Caco-2 (cell line): ENCODE data around the gene C1QTNF7. TPM values are rescaled to one million over a fixed set of nuclear protein-coding genes. Genes with fewer than 3 reads are reported as not detected.
A peak's percentile ranks its signal among the peaks of the same experiment; 100 is the strongest.

Experiments
- BruUV-seq: library from RNA; stranded (reverse); fragments of 400-500 nt; replicated peaks from 2 replicates; lab custom pipeline; 2021; lab: Mats Ljungman, UMichigan
- CTCF ChIA-PET: fragments of 300-600 bp; sonication (Branson Sonifier 250); formaldehyde crosslinking; loops from one replicate; lab custom pipeline; 2022; ENCODE audit warnings: antibody characterized with exemption; lab: Charles Lee
- POLR2A ChIA-PET: fragments of 300-600 bp; sonication (Branson Sonifier 250); formaldehyde crosslinking; loops from one replicate; lab custom pipeline; 2022; ENCODE audit warnings: antibody characterized with exemption; lab: Charles Lee
- DNase-seq, 2 experiments: peaks; one replicate each; pipeline versions ENCODE4 v3.0.0 to v3.0.0-alpha.2; 2020 to 2022
- H3K27me3 ChIP-seq: replicated peaks from 2 replicates; pipeline ENCODE4 v1.6.0; 2011; ENCODE audit warnings: low read length; ENCODE audit not compliant: control insufficient read depth, insufficient read depth
- H3K36me3 ChIP-seq: 2 replicates; pipeline ENCODE4 v1.5.1; 2011; ENCODE audit warnings: low read length; ENCODE audit not compliant: control insufficient read depth, insufficient read depth
- H3K4me1 ChIP-seq: fragments of 250-450 bp; sonication (Bioruptor Pico); 2 replicates; pipeline ENCODE4 v1.5.1; 2020; ENCODE audit warnings: mild to moderate bottlenecking
- H3K4me3 ChIP-seq: 2 replicates; pipeline ENCODE4 v1.5.1; 2011; ENCODE audit warnings: low read depth, mild to moderate bottlenecking, control low read depth, low read length
- H3K9me3 ChIP-seq: fragments of 250-450 bp; sonication (Bioruptor Pico); 2 replicates; pipeline ENCODE4 v1.5.1; 2020; ENCODE audit warnings: mild to moderate bottlenecking, moderate library complexity
- H3K27ac Mint-ChIP-seq: one replicate; pipeline ENCODE4 v1.8.0; 2022; ENCODE audit warnings: mixed read lengths; ENCODE audit not compliant: unreplicated experiment
- H3K27me3 Mint-ChIP-seq: one replicate; pipeline ENCODE4 v1.8.0; 2022; ENCODE audit warnings: mixed read lengths; ENCODE audit not compliant: insufficient read depth, unreplicated experiment
- H3K36me3 Mint-ChIP-seq: one replicate; pipeline ENCODE4 v1.8.0; 2022; ENCODE audit warnings: mild to moderate bottlenecking, mixed read lengths; ENCODE audit not compliant: insufficient read depth, unreplicated experiment
- H3K4me1 Mint-ChIP-seq: one replicate; pipeline ENCODE4 v1.8.0; 2022; ENCODE audit warnings: low read depth, mixed read lengths; ENCODE audit not compliant: unreplicated experiment
- H3K4me3 Mint-ChIP-seq: one replicate; pipeline ENCODE4 v1.8.0; 2022; ENCODE audit warnings: mild to moderate bottlenecking, moderate library complexity, mixed read lengths; ENCODE audit not compliant: unreplicated experiment
- H3K9me3 Mint-ChIP-seq: one replicate; pipeline ENCODE4 v1.8.0; 2022; ENCODE audit warnings: mixed read lengths; ENCODE audit not compliant: unreplicated experiment
- intact Hi-C: fragments of 100-400 bp; cut with micrococcal nuclease; formaldehyde crosslinking; loops from one replicate; pipeline ENCODE4 v1.10.0; 2022; ENCODE audit not compliant: unreplicated experiment
- total RNA-seq: library from RNA; stranded (reverse); gene quantifications from 2 replicates; pipeline ENCODE4 v1.2.3, GENCODE V29; 2022
- TF ChIP-seq, protein P1 (sequence below), 2 experiments: fragments of 200-600 bp in 1 of 2; IDR thresholded peaks; 1 replicate in 1 of 2; 2 replicates in 1 of 2; pipeline versions ENCODE4 v1.5.1 to v1.8.0; 2011 to 2022; ENCODE audit warnings: antibody characterized with exemption in 1 of 2, control low read depth in 1 of 2, inconsistent platforms in 1 of 2, low read depth in 1 of 2, low read length in 1 of 2, mild to moderate bottlenecking in 1 of 2, moderate library complexity in 1 of 2; ENCODE audit not compliant: insufficient read depth in 1 of 2, severe bottlenecking in 1 of 2, unreplicated experiment in 1 of 2

Gene C1QTNF7
- total RNA-seq, 1 experiment from 2014 or later, result not detected

DNA sequence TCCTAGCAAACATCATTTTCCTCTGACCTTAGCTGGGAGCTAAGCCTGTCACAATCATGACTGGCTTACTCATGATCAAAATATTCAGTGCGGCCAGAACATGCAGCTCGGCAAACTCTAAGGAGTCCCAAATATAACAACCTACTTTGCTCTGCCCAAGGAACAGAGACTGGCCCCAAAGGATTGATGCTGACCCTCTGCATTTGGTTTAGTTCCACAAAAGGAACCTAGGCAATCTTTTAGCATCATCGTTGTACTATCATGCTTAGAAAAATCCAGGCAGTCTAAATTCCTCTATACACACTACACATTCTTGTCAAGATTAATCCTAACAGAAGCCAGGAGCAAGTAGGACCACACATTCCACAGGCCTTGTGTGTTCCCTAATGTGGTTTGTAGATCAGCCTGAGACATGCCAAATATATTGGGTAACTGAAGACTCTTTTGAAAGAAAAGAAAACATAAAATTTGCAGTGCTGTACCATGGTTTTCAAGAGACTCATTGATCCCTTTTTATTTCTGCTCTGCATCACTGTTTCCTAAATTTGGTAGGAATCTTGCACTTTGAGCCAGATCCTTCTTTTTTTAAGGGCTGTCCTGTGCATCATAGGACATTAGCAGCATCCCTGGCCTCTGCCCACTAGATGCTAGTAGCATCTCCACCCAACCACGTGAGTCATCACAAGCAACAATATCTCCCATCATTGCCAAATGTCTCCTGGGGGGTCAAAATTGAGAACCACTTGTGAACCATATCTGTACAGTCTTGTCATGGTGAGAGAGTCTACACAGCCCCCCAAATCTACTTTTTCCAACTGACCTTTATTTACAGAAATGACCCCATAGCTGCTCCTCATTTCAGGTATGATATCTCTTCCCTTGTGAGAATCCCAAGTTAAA is 24.3 kb downstream of the C1QTNF7 start:
- peak in 1 of 2 experiments; percentile 35 for DNase-seq
- BruUV-seq, result no TSS peak
- Mint-ChIP-seq H3K36me3 (no peaks in the 10 kb centered on the region), H3K4me1 (peaks cover 11% of the 10 kb centered on the region), H3K27ac (no peak overlapping the region), H3K4me3 (no peak overlapping the region), H3K9me3 (no peaks in the 10 kb centered on the region), H3K27me3 (no peaks in the 10 kb centered on the region)
- ChIA-PET CTCF (no interaction called here), POLR2A (interaction anchor here (0.6 kb wide), 1 partner anchor 20 kb away, joined by 4 read pairs; no protein-coding TSS in a partner anchor)
- TF ChIP-seq, protein P1, sequence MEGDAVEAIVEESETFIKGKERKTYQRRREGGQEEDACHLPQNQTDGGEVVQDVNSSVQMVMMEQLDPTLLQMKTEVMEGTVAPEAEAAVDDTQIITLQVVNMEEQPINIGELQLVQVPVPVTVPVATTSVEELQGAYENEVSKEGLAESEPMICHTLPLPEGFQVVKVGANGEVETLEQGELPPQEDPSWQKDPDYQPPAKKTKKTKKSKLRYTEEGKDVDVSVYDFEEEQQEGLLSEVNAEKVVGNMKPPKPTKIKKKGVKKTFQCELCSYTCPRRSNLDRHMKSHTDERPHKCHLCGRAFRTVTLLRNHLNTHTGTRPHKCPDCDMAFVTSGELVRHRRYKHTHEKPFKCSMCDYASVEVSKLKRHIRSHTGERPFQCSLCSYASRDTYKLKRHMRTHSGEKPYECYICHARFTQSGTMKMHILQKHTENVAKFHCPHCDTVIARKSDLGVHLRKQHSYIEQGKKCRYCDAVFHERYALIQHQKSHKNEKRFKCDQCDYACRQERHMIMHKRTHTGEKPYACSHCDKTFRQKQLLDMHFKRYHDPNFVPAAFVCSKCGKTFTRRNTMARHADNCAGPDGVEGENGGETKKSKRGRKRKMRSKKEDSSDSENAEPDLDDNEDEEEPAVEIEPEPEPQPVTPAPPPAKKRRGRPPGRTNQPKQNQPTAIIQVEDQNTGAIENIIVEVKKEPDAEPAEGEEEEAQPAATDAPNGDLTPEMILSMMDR (IDR thresholded peaks at IDR 0.05; ENCODE audit: insufficient read depth in 1 of 2, low read depth in 1 of 2, low read length in 1 of 2, severe bottlenecking in 1 of 2, unreplicated experiment in 1 of 2), result no peak
- Histone ChIP-seq H3K4me3 (no peak overlapping the region), H3K4me1 (peaks cover 15% of the 10 kb centered on the region), H3K27me3 (no peaks in the 10 kb centered on the region), H3K9me3 (no peaks in the 10 kb centered on the region), H3K36me3 (no peaks in the 10 kb centered on the region)
- intact Hi-C loops, result loop anchor here (10.0 kb wide), 1 partner anchor 107 kb away; no protein-coding TSS in a partner anchor

DNA sequence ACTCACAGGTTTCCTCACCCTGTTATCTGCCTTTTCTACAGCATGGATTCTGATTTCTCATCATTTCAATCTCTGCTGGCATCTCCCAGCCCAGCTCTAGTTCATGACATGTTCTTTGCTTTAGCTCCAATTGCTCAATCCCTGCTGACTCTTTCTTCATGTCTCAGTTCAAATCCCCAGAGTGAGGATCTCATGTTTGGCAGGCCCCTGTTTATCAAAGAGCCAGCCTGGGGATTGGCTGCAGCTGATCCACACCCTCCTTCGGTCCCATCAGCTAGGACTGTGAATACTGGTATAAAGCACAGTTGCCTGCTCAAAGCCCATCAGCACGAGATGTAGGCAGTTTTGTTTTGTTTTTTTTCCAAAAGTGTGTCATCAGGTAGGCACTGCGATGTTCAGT is 27.5 kb downstream of the C1QTNF7 start:
- Mint-ChIP-seq H3K4me1 (peaks cover 11% of the 10 kb centered on the region), H3K27ac (no peak overlapping the region), H3K27me3 (peaks cover 9% of the 10 kb centered on the region), H3K4me3 (no peak overlapping the region), H3K9me3 (no peaks in the 10 kb centered on the region), H3K36me3 (no peaks in the 10 kb centered on the region)
- TF ChIP-seq, protein P1 (IDR thresholded peaks at IDR 0.05; ENCODE audit: insufficient read depth in 1 of 2, low read depth in 1 of 2, low read length in 1 of 2, severe bottlenecking in 1 of 2, unreplicated experiment in 1 of 2), result no peak
- H3K4me3 ChIP-seq, result no peak overlapping the region
- H3K4me1 ChIP-seq, result peaks cover 15% of the 10 kb centered on the region
- DNase-seq, result no peak
- no peaks in the 10 kb centered on the region for H3K27me3 ChIP-seq
- no TSS peak for BruUV-seq
- ChIA-PET POLR2A (no interaction called here), CTCF (no interaction called here)
- no peaks in the 10 kb centered on the region for H3K36me3 ChIP-seq
- no peaks in the 10 kb centered on the region for H3K9me3 ChIP-seq
- intact Hi-C loops, result loop anchor here (10.0 kb wide), 1 partner anchor 110 kb away; no protein-coding TSS in a partner anchor

DNA sequence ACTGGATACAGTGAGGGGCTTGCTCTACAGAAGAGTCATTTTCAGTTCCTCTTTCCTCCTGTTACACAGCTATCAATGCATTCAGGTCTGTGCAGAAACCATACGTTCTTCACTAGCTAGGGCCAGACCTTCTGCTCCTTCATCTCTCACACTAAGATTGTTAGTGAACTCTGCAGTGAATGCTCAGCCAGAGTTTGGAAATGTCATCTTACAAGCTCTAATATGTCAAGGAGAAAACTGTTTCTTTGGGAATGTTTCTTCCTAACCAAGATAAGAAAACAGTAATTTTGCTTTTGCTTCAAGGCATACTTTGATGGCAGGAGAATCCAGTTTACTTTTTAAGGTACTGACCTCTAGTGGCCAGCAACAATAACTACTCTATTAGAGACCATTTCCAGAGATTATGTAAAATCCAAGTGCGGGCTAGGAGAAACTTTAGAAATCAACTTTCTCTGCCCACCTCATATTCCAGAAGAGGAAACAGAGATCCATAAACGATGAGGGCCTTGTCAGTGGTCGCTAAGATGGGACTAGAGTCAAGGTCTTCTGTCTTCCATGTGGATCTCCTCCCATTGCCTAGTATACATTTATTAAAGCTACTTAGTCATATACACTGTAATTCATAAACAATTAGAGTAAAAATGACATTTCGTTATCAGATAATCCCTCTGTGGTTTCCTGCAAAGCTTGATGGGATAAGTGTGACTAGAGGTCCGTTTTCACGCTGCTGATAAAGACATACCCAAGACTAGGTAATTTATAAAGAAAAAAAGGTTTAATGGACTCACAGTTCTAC is 29.8 kb downstream of the C1QTNF7 start:
- H3K36me3 Mint-ChIP-seq, result no peaks in the 10 kb centered on the region
- H3K36me3 ChIP-seq, result no peaks in the 10 kb centered on the region
- peak in 1 of 2 experiments; percentile 14 for DNase-seq
- CTCF ChIA-PET, result interaction anchor here (0.7 kb wide), 1 partner anchor 95 kb away, joined by 3 read pairs; no protein-coding TSS in a partner anchor
- H3K27me3 Mint-ChIP-seq, result peaks cover 9% of the 10 kb centered on the region
- no peaks in the 10 kb centered on the region; the same call in 1 of the 2 replicates for H3K4me1 ChIP-seq
- H3K9me3 ChIP-seq, result no peaks in the 10 kb centered on the region
- TF ChIP-seq, protein P1 (IDR thresholded peaks at IDR 0.05; ENCODE audit: insufficient read depth in 1 of 2, low read depth in 1 of 2, low read length in 1 of 2, severe bottlenecking in 1 of 2, unreplicated experiment in 1 of 2), result peak in 1 of 2 experiments; percentile 64
- POLR2A ChIA-PET, result interaction anchor here (1.2 kb wide), 1 partner anchor 12 kb away, joined by 3 read pairs; the partner anchor contains the start of gene CC2D2A
- intact Hi-C loops, result loop anchor here (1.0 to 10.0 kb wide), 4 partner anchors 61 to 226 kb away; no protein-coding TSS in a partner anchor
- BruUV-seq, result no TSS peak
- no peak overlapping the region for H3K27ac Mint-ChIP-seq
- H3K9me3 Mint-ChIP-seq, result no peaks in the 10 kb centered on the region
- no peak overlapping the region for H3K4me3 ChIP-seq
- H3K4me3 Mint-ChIP-seq, result no peak overlapping the region
- H3K27me3 ChIP-seq, result no peaks in the 10 kb centered on the region; the same call in 1 of the 2 replicates
- H3K4me1 Mint-ChIP-seq, result no peaks in the 10 kb centered on the region
